Measurements from ENCODE around the gene SP110.
A peak's percentile ranks its signal among the peaks of the same experiment; 100 is the strongest.
"Not testable (repeated sequence)": the region's sequence is repeated elsewhere in the genome, so short reads cannot be mapped to it uniquely, and the experiment has no call there.

SP110 gene

GRCh38 chr2:230219419-230220331 lies at the start of gene SP110:
Gene SP110, minus strand, starts transcription at chr2:230219984. Its CDS starts 3,057 bp downstream, at chr2:230216927.
- H3K27ac ChIP-seq (ENCODE audit: low read length), result peak within 1 kb of the TSS; percentile 73
- H3K36me3 ChIP-seq (ENCODE audit: control insufficient read depth in 1 of 2, insufficient read depth in 2 of 2, low read length in 2 of 2), result peaks cover 4 to 19% of the 10 kb centered on the region in 2 donors
- no peaks in the 10 kb centered on the region for H3K27me3 ChIP-seq (ENCODE audit: low read depth, low read length)
- H3K9me3 ChIP-seq (ENCODE audit: control insufficient read depth in 1 of 2, low read length in 2 of 2), result no peaks in the 10 kb centered on the region
- peak within 1 kb of the TSS; percentile 97 to 98 for H3K4me3 ChIP-seq (ENCODE audit: low read depth in 1 of 2, low read length in 2 of 2)
- no peaks in the 10 kb centered on the region for H3K4me1 ChIP-seq (ENCODE audit: control insufficient read depth in 1 of 2, insufficient read depth in 2 of 2, low read length in 2 of 2)

GRCh38 chr2:230268606-230269243 lies 48.9 kb upstream of the SP110 start:
- Histone ChIP-seq H3K27me3 (ENCODE audit: low read depth, low read length) (no peaks in the 10 kb centered on the region), H3K27ac (ENCODE audit: low read length) (no peak overlapping the region), H3K4me3 (ENCODE audit: low read depth in 1 of 2, low read length in 2 of 2) (no peak overlapping the region)

DNA sequence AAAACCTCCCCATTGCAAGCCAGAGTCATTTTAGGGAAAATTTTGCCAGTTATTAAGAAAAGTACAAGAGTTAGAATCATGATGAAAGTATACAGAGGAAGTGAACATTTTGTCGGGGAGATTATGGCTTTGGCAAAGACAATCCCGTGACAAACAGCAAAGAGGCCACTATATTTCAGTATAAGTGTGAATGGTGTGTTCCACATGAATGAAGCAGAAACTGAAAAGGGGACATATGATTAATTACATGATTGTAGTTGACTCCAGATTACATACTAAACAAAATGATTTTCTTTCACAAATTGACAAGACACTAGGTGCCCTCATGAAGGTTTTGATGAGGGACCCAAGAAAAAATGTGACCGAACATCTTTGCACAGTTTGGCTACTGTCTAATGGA lies 47.8 kb upstream of the SP110 start:
- Histone ChIP-seq H3K27ac (ENCODE audit: low read length) (no peak overlapping the region), H3K36me3 (ENCODE audit: control insufficient read depth in 1 of 2, insufficient read depth in 2 of 2, low read length in 2 of 2) (no peaks in the 10 kb centered on the region), H3K4me3 (ENCODE audit: low read depth in 1 of 2, low read length in 2 of 2) (no peak overlapping the region), H3K4me1 (ENCODE audit: control insufficient read depth in 1 of 2, insufficient read depth in 2 of 2, low read length in 2 of 2) (no peaks in the 10 kb centered on the region), H3K9me3 (ENCODE audit: control insufficient read depth in 1 of 2, low read length in 2 of 2) (no peaks in the 10 kb centered on the region), H3K27me3 (ENCODE audit: low read depth, low read length) (no peaks in the 10 kb centered on the region)

More at GRCh38 chr2:230268606-230269243, 48.9 kb upstream of the SP110 start:
- H3K36me3 ChIP-seq (ENCODE audit: control insufficient read depth in 1 of 2, insufficient read depth in 2 of 2, low read length in 2 of 2), result no peaks in the 10 kb centered on the region
- H3K4me1 ChIP-seq (ENCODE audit: control insufficient read depth in 1 of 2, insufficient read depth in 2 of 2, low read length in 2 of 2), result no peaks in the 10 kb centered on the region
- no peaks in the 10 kb centered on the region for H3K9me3 ChIP-seq (ENCODE audit: control insufficient read depth in 1 of 2, low read length in 2 of 2)

- H3K9me3 ChIP-seq (ENCODE audit: control insufficient read depth in 1 of 2, low read length in 2 of 2), result no peaks in the 10 kb centered on the region
- no peaks in the 10 kb centered on the region for H3K27me3 ChIP-seq (ENCODE audit: low read depth, low read length)
- H3K36me3 ChIP-seq (ENCODE audit: control insufficient read depth in 1 of 2, insufficient read depth in 2 of 2, low read length in 2 of 2), result no peaks in the 10 kb centered on the region
- H3K4me1 ChIP-seq (ENCODE audit: control insufficient read depth in 1 of 2, insufficient read depth in 2 of 2, low read length in 2 of 2), result no peaks in the 10 kb centered on the region
- no peak overlapping the region for H3K4me3 ChIP-seq (ENCODE audit: low read depth in 1 of 2, low read length in 2 of 2)
- H3K27ac ChIP-seq (ENCODE audit: low read length), result no peak overlapping the region
Observed at GRCh38 chr2:230267059-230267458, 47.3 kb upstream of the SP110 start.

DNA sequence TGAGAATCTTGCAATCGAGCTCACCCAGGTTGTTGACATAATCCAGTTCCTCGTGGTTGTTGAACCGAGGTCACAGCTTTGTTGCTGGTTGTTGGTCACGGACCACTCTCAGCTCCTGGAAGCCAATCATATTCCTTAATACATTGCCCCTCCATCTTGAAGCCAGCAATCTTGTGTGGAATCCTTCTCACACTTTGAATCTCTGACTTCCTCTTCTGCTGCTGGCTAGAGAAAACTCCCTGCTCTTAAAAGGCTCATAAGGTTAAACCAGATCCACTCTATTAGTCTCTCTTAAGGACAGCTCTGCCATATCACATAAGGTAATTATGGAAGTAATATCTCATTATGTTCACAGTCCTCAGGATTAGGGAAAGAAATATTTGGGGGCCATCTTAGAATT lies 46.9 kb upstream of the SP110 start:
- Histone ChIP-seq H3K27me3 (ENCODE audit: low read depth, low read length) (no peaks in the 10 kb centered on the region), H3K36me3 (ENCODE audit: control insufficient read depth in 1 of 2, insufficient read depth in 2 of 2, low read length in 2 of 2) (no peaks in the 10 kb centered on the region), H3K9me3 (ENCODE audit: control insufficient read depth in 1 of 2, low read length in 2 of 2) (no peaks in the 10 kb centered on the region), H3K4me3 (ENCODE audit: low read depth in 1 of 2, low read length in 2 of 2) (no peak overlapping the region), H3K4me1 (ENCODE audit: control insufficient read depth in 1 of 2, insufficient read depth in 2 of 2, low read length in 2 of 2) (no peaks in the 10 kb centered on the region), H3K27ac (ENCODE audit: low read length) (no peak overlapping the region)

GRCh38 chr2:230264945-230265344 lies 45.2 kb upstream of the SP110 start:
- H3K27ac ChIP-seq (ENCODE audit: low read length); H3K36me3 ChIP-seq (ENCODE audit: control insufficient read depth in 1 of 2, insufficient read depth in 2 of 2, low read length in 2 of 2); H3K4me1 ChIP-seq (ENCODE audit: control insufficient read depth in 1 of 2, insufficient read depth in 2 of 2, low read length in 2 of 2); H3K9me3 ChIP-seq (ENCODE audit: control insufficient read depth in 1 of 2, low read length in 2 of 2); H3K4me3 ChIP-seq (ENCODE audit: low read depth in 1 of 2, low read length in 2 of 2); H3K27me3 ChIP-seq (ENCODE audit: low read depth, low read length): not testable (repeated sequence)

DNA sequence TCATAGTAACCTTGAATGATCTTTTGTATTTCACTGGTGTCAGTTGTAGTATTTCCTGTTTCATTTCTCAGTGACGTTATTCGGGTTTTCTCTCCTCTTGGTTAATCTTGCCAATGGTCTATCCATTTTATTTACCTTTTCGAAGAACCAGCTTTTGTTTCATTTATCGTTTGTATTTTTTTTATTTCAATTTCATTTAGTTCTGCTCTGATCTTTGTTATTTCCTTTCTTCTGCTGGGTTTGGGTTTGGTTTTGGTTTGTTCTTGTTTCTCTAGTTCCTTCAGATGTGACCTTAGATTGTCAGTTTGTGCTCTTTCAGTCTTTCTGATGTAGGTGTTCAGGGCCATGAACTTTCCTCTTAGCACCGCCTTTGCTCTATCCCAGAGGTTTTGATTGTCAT lies 42.5 kb upstream of the SP110 start:
- no peaks in the 10 kb centered on the region for H3K36me3 ChIP-seq (ENCODE audit: control insufficient read depth in 1 of 2, insufficient read depth in 2 of 2, low read length in 2 of 2)
- no peaks in the 10 kb centered on the region for H3K27me3 ChIP-seq (ENCODE audit: low read depth, low read length)
- H3K4me1 ChIP-seq (ENCODE audit: control insufficient read depth in 1 of 2, insufficient read depth in 2 of 2, low read length in 2 of 2), result no peaks in the 10 kb centered on the region
- H3K27ac ChIP-seq (ENCODE audit: low read length), result no peak overlapping the region
- no peaks in the 10 kb centered on the region for H3K9me3 ChIP-seq (ENCODE audit: control insufficient read depth in 1 of 2, low read length in 2 of 2)
- no peak overlapping the region for H3K4me3 ChIP-seq (ENCODE audit: low read depth in 1 of 2, low read length in 2 of 2)

- H3K4me3 ChIP-seq (ENCODE audit: low read depth in 1 of 2, low read length in 2 of 2), result no peak overlapping the region
- H3K4me1 ChIP-seq (ENCODE audit: control insufficient read depth in 1 of 2, insufficient read depth in 2 of 2, low read length in 2 of 2), result no peaks in the 10 kb centered on the region
- no peaks in the 10 kb centered on the region for H3K36me3 ChIP-seq (ENCODE audit: control insufficient read depth in 1 of 2, insufficient read depth in 2 of 2, low read length in 2 of 2)
- H3K27ac ChIP-seq (ENCODE audit: low read length), result no peak overlapping the region
- no peaks in the 10 kb centered on the region for H3K27me3 ChIP-seq (ENCODE audit: low read depth, low read length)
- no peaks in the 10 kb centered on the region for H3K9me3 ChIP-seq (ENCODE audit: control insufficient read depth in 1 of 2, low read length in 2 of 2)
Observed at GRCh38 chr2:230258483-230258882, 38.7 kb upstream of the SP110 start.

DNA sequence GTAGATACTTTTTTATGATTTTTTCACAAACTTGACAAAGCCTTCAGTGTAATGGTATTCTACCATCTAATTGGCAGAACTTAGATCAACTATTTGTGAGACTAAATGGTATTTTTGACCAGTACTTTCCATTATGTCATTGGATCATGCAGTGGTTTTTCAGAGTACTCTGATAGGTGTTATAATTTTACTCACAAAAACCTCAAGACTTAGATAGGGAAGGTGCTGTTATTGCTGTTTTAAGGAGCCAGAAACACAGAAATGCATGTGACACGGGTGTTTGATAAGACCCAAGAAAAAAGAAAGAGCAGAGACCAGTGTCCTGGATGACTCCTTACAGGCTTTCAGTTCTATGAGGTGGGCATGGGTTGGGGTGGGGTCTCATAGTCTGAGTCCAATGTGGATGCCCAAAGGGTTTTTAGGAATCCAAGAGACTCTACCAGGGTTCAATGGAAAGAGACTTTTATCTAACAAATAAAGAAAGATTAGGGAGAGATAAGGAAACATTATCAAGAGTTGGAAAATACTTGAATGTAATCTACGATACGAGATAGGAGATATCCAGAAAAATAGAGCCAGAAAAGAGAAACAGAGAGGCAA lies 37.0 kb upstream of the SP110 start:
- H3K36me3 ChIP-seq (ENCODE audit: control insufficient read depth in 1 of 2, insufficient read depth in 2 of 2, low read length in 2 of 2), result no peaks in the 10 kb centered on the region
- no peak overlapping the region for H3K27ac ChIP-seq (ENCODE audit: low read length)
- no peaks in the 10 kb centered on the region for H3K4me1 ChIP-seq (ENCODE audit: control insufficient read depth in 1 of 2, insufficient read depth in 2 of 2, low read length in 2 of 2)
- no peaks in the 10 kb centered on the region for H3K27me3 ChIP-seq (ENCODE audit: low read depth, low read length)
- no peaks in the 10 kb centered on the region for H3K9me3 ChIP-seq (ENCODE audit: control insufficient read depth in 1 of 2, low read length in 2 of 2)
- no peak overlapping the region for H3K4me3 ChIP-seq (ENCODE audit: low read depth in 1 of 2, low read length in 2 of 2)

DNA sequence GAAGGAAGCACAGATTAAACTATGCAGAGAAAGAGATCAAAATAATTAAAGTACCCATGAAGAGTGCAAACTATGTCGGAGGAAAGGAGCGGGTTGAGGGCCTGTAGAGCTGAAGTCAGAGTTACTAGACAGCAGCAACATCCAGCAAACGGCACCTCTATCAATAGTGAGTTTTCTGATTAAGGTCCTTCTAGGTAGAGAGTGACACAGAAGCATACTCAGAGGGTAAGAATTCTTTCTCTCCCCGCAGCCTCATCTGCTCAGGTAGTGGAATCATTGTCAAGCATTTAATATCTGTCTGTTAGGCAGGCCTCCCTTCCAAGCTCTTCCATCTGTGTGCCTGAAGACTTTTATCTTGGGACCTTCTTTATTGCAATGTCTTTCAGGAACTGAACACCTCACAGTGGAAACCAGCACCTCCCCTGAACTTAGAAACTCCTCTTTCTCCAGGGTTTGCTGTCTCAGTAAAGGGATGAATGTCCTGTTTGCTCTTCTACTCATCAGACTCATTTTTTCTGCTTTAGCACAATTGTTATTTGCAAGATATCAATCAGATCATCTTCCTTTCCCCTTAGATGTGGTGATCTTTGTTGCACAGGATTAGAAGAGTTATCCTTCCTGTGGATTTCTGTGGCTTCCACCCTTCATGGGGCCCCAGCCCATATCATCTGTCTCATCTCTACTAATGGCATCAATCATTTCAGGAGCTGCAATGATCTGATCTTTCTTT lies 34.5 kb upstream of the SP110 start:
- H3K36me3 ChIP-seq (ENCODE audit: control insufficient read depth in 1 of 2, insufficient read depth in 2 of 2, low read length in 2 of 2), result no peaks in the 10 kb centered on the region
- H3K4me3 ChIP-seq (ENCODE audit: low read depth in 1 of 2, low read length in 2 of 2), result no peak overlapping the region
- no peaks in the 10 kb centered on the region for H3K27me3 ChIP-seq (ENCODE audit: low read depth, low read length)
- H3K4me1 ChIP-seq (ENCODE audit: control insufficient read depth in 1 of 2, insufficient read depth in 2 of 2, low read length in 2 of 2), result no peaks in the 10 kb centered on the region
- no peaks in the 10 kb centered on the region for H3K9me3 ChIP-seq (ENCODE audit: control insufficient read depth in 1 of 2, low read length in 2 of 2)
- H3K27ac ChIP-seq (ENCODE audit: low read length), result no peak overlapping the region

- H3K27ac ChIP-seq (ENCODE audit: low read length), result no peak overlapping the region
- no peaks in the 10 kb centered on the region for H3K9me3 ChIP-seq (ENCODE audit: control insufficient read depth in 1 of 2, low read length in 2 of 2)
Observed at GRCh38 chr2:230250231-230250630, 30.4 kb upstream of the SP110 start.

More at GRCh38 chr2:230250231-230250630, 30.4 kb upstream of the SP110 start:
- no peaks in the 10 kb centered on the region for H3K27me3 ChIP-seq (ENCODE audit: low read depth, low read length)
- H3K4me1 ChIP-seq (ENCODE audit: control insufficient read depth in 1 of 2, insufficient read depth in 2 of 2, low read length in 2 of 2), result no peaks in the 10 kb centered on the region
- H3K36me3 ChIP-seq (ENCODE audit: control insufficient read depth in 1 of 2, insufficient read depth in 2 of 2, low read length in 2 of 2), result no peaks in the 10 kb centered on the region
- H3K4me3 ChIP-seq (ENCODE audit: low read depth in 1 of 2, low read length in 2 of 2), result no peak overlapping the region
